ENCODE measurements around the gene UBTD1. TPM values are rescaled to one million over a fixed set of nuclear protein-coding genes. Genes with fewer than 3 reads are reported as not detected.

UBTD1 gene
- polyA plus RNA-seq: 1 to 10 TPM; 5.8 to 6.7 TPM

GRCh38 chr10:97498841-97499560 lies at the start of gene UBTD1:
UBTD1 (plus strand) TSS chr10:97498924; CDS start chr10:97499204, 280 bp downstream.
- WGBS, 2 donors: 1% methylated on average over 50 to 66 of the region's 66 CpGs
- H3K4me1 ChIP-seq (ENCODE audit: control insufficient read depth in 2 of 2, insufficient read depth in 2 of 2, low read length in 1 of 2): peaks cover 0 to 6% of the 10 kb centered on the region in 2 donors
- H3K27ac ChIP-seq (ENCODE audit: low read depth in 2 of 2, low read length in 1 of 2): peak within 1 kb of the TSS; percentile 86 to 92
- H3K36me3 ChIP-seq (ENCODE audit: control insufficient read depth in 2 of 2, insufficient read depth in 2 of 2, low read length in 1 of 2): no peaks in the 10 kb centered on the region
- no peaks in the 10 kb centered on the region for H3K27me3 ChIP-seq (ENCODE audit: control insufficient read depth in 1 of 2, insufficient read depth in 2 of 2, low read length in 2 of 2)
- H3K9me3 ChIP-seq (ENCODE audit: control insufficient read depth in 2 of 2, insufficient read depth in 1 of 2, low read depth in 1 of 2, low read length in 1 of 2): no peaks in the 10 kb centered on the region
- H3K4me3 ChIP-seq (ENCODE audit: low read depth in 1 of 2, low read length in 2 of 2): peak within 1 kb of the TSS; percentile 74 to 84

GRCh38 chr10:97450828-97451227 lies 47.9 kb upstream of the UBTD1 start:
- Histone ChIP-seq H3K4me1 (ENCODE audit: control insufficient read depth in 2 of 2, insufficient read depth in 2 of 2, low read length in 1 of 2) (peaks cover 3 to 5% of the 10 kb centered on the region in 2 donors), H3K9me3 (ENCODE audit: control insufficient read depth in 2 of 2, insufficient read depth in 1 of 2, low read depth in 1 of 2, low read length in 1 of 2) (no peaks in the 10 kb centered on the region), H3K27me3 (ENCODE audit: control insufficient read depth in 1 of 2, insufficient read depth in 2 of 2, low read length in 2 of 2) (no peaks in the 10 kb centered on the region), H3K4me3 (ENCODE audit: low read depth in 1 of 2, low read length in 2 of 2) (no peak overlapping the region), H3K27ac (ENCODE audit: low read depth in 2 of 2, low read length in 1 of 2) (no peak overlapping the region), H3K36me3 (ENCODE audit: control insufficient read depth in 2 of 2, insufficient read depth in 2 of 2, low read length in 1 of 2) (peaks cover 4 to 20% of the 10 kb centered on the region in 2 donors)
- WGBS, 2 donors: 64 to 66% methylated on average over 2 of the region's 2 CpGs

- H3K4me3 ChIP-seq (ENCODE audit: low read depth in 1 of 2, low read length in 2 of 2): no peak overlapping the region
- peaks cover 7 to 24% of the 10 kb centered on the region in 2 donors for H3K36me3 ChIP-seq (ENCODE audit: control insufficient read depth in 2 of 2, insufficient read depth in 2 of 2, low read length in 1 of 2)
- no peak overlapping the region for H3K27ac ChIP-seq (ENCODE audit: low read depth in 2 of 2, low read length in 1 of 2)
- 95 to 96% methylated on average over 17 of the region's 17 CpGs for WGBS, 2 donors
- H3K9me3 ChIP-seq (ENCODE audit: control insufficient read depth in 2 of 2, insufficient read depth in 1 of 2, low read depth in 1 of 2, low read length in 1 of 2): no peaks in the 10 kb centered on the region
- no peaks in the 10 kb centered on the region for H3K27me3 ChIP-seq (ENCODE audit: control insufficient read depth in 1 of 2, insufficient read depth in 2 of 2, low read length in 2 of 2)
- peaks cover 3 to 5% of the 10 kb centered on the region in 2 donors for H3K4me1 ChIP-seq (ENCODE audit: control insufficient read depth in 2 of 2, insufficient read depth in 2 of 2, low read length in 1 of 2)
Observed at GRCh38 chr10:97451605-97452004, 47.1 kb upstream of the UBTD1 start.

- H3K9me3 ChIP-seq (ENCODE audit: control insufficient read depth in 2 of 2, insufficient read depth in 1 of 2, low read depth in 1 of 2, low read length in 1 of 2): no peaks in the 10 kb centered on the region
- H3K4me1 ChIP-seq (ENCODE audit: control insufficient read depth in 2 of 2, insufficient read depth in 2 of 2, low read length in 1 of 2): peaks cover 3 to 5% of the 10 kb centered on the region in 2 donors
- no peak overlapping the region for H3K4me3 ChIP-seq (ENCODE audit: low read depth in 1 of 2, low read length in 2 of 2)
- H3K27me3 ChIP-seq (ENCODE audit: control insufficient read depth in 1 of 2, insufficient read depth in 2 of 2, low read length in 2 of 2): no peaks in the 10 kb centered on the region
- H3K36me3 ChIP-seq (ENCODE audit: control insufficient read depth in 2 of 2, insufficient read depth in 2 of 2, low read length in 1 of 2): peaks cover 12 to 31% of the 10 kb centered on the region in 2 donors
- H3K27ac ChIP-seq (ENCODE audit: low read depth in 2 of 2, low read length in 1 of 2): no peak overlapping the region
- WGBS, 2 donors: 84 to 90% methylated on average over 6 of the region's 6 CpGs
Observed at GRCh38 chr10:97452352-97452751, 46.4 kb upstream of the UBTD1 start.

GRCh38 chr10:97454330-97455036 lies 44.2 kb upstream of the UBTD1 start:
- Histone ChIP-seq H3K36me3 (ENCODE audit: control insufficient read depth in 2 of 2, insufficient read depth in 2 of 2, low read length in 1 of 2) (peaks cover 22 to 47% of the 10 kb centered on the region in 2 donors), H3K4me1 (ENCODE audit: control insufficient read depth in 2 of 2, insufficient read depth in 2 of 2, low read length in 1 of 2) (peaks cover 3 to 5% of the 10 kb centered on the region in 2 donors), H3K4me3 (ENCODE audit: low read depth in 1 of 2, low read length in 2 of 2) (no peak overlapping the region)

GRCh38 chr10:97456034-97456685 lies 42.6 kb upstream of the UBTD1 start:
- no peaks in the 10 kb centered on the region for H3K27me3 ChIP-seq (ENCODE audit: control insufficient read depth in 1 of 2, insufficient read depth in 2 of 2, low read length in 2 of 2)
- H3K27ac ChIP-seq (ENCODE audit: low read depth in 2 of 2, low read length in 1 of 2): no peak overlapping the region
- peaks cover 31 to 57% of the 10 kb centered on the region in 2 donors for H3K36me3 ChIP-seq (ENCODE audit: control insufficient read depth in 2 of 2, insufficient read depth in 2 of 2, low read length in 1 of 2)
- H3K4me1 ChIP-seq (ENCODE audit: control insufficient read depth in 2 of 2, insufficient read depth in 2 of 2, low read length in 1 of 2): peaks cover 3 to 5% of the 10 kb centered on the region in 2 donors
- H3K9me3 ChIP-seq (ENCODE audit: control insufficient read depth in 2 of 2, insufficient read depth in 1 of 2, low read depth in 1 of 2, low read length in 1 of 2): no peaks in the 10 kb centered on the region
- WGBS, 2 donors: 60 to 82% methylated on average over 5 of the region's 5 CpGs
- no peak overlapping the region for H3K4me3 ChIP-seq (ENCODE audit: low read depth in 1 of 2, low read length in 2 of 2)

More at GRCh38 chr10:97454330-97455036, 44.2 kb upstream of the UBTD1 start:
- peak overlapping the region in 1 of 2 donors; percentile 34 for H3K27ac ChIP-seq (ENCODE audit: low read depth in 2 of 2, low read length in 1 of 2)
- 49 to 61% methylated on average over 3 of the region's 3 CpGs for WGBS, 2 donors
- no peaks in the 10 kb centered on the region for H3K27me3 ChIP-seq (ENCODE audit: control insufficient read depth in 1 of 2, insufficient read depth in 2 of 2, low read length in 2 of 2)
- H3K9me3 ChIP-seq (ENCODE audit: control insufficient read depth in 2 of 2, insufficient read depth in 1 of 2, low read depth in 1 of 2, low read length in 1 of 2): no peaks in the 10 kb centered on the region

GRCh38 chr10:97456686-97457065 lies 42.0 kb upstream of the UBTD1 start:
- Histone ChIP-seq H3K4me3 (ENCODE audit: low read depth in 1 of 2, low read length in 2 of 2) (no peak overlapping the region), H3K4me1 (ENCODE audit: control insufficient read depth in 2 of 2, insufficient read depth in 2 of 2, low read length in 1 of 2) (peaks cover 3 to 5% of the 10 kb centered on the region in 2 donors), H3K9me3 (ENCODE audit: control insufficient read depth in 2 of 2, insufficient read depth in 1 of 2, low read depth in 1 of 2, low read length in 1 of 2) (no peaks in the 10 kb centered on the region), H3K36me3 (ENCODE audit: control insufficient read depth in 2 of 2, insufficient read depth in 2 of 2, low read length in 1 of 2) (peaks cover 31 to 58% of the 10 kb centered on the region in 2 donors), H3K27me3 (ENCODE audit: control insufficient read depth in 1 of 2, insufficient read depth in 2 of 2, low read length in 2 of 2) (no peaks in the 10 kb centered on the region), H3K27ac (ENCODE audit: low read depth in 2 of 2, low read length in 1 of 2) (no peak overlapping the region)
- WGBS, 2 donors: 78 to 82% methylated on average over 3 of the region's 3 CpGs

GRCh38 chr10:97459111-97459510 lies 39.6 kb upstream of the UBTD1 start:
- H3K4me1 ChIP-seq (ENCODE audit: control insufficient read depth in 2 of 2, insufficient read depth in 2 of 2, low read length in 1 of 2): peaks cover 0 to 3% of the 10 kb centered on the region in 2 donors
- no peak overlapping the region for H3K4me3 ChIP-seq (ENCODE audit: low read depth in 1 of 2, low read length in 2 of 2)
- H3K27me3 ChIP-seq (ENCODE audit: control insufficient read depth in 1 of 2, insufficient read depth in 2 of 2, low read length in 2 of 2): no peaks in the 10 kb centered on the region
- H3K27ac ChIP-seq (ENCODE audit: low read depth in 2 of 2, low read length in 1 of 2): no peak overlapping the region
- H3K9me3 ChIP-seq (ENCODE audit: control insufficient read depth in 2 of 2, insufficient read depth in 1 of 2, low read depth in 1 of 2, low read length in 1 of 2): no peaks in the 10 kb centered on the region
- peaks cover 37 to 59% of the 10 kb centered on the region in 2 donors for H3K36me3 ChIP-seq (ENCODE audit: control insufficient read depth in 2 of 2, insufficient read depth in 2 of 2, low read length in 1 of 2)
- WGBS, 2 donors: 84 to 92% methylated on average over 7 of the region's 7 CpGs

- peaks cover 40 to 59% of the 10 kb centered on the region in 2 donors for H3K36me3 ChIP-seq (ENCODE audit: control insufficient read depth in 2 of 2, insufficient read depth in 2 of 2, low read length in 1 of 2)
- H3K4me3 ChIP-seq (ENCODE audit: low read depth in 1 of 2, low read length in 2 of 2): no peak overlapping the region
- H3K27ac ChIP-seq (ENCODE audit: low read depth in 2 of 2, low read length in 1 of 2): no peak overlapping the region
- H3K9me3 ChIP-seq (ENCODE audit: control insufficient read depth in 2 of 2, insufficient read depth in 1 of 2, low read depth in 1 of 2, low read length in 1 of 2): no peaks in the 10 kb centered on the region
- 76 to 81% methylated on average over 7 of the region's 7 CpGs for WGBS, 2 donors
- no peaks in the 10 kb centered on the region for H3K27me3 ChIP-seq (ENCODE audit: control insufficient read depth in 1 of 2, insufficient read depth in 2 of 2, low read length in 2 of 2)
- H3K4me1 ChIP-seq (ENCODE audit: control insufficient read depth in 2 of 2, insufficient read depth in 2 of 2, low read length in 1 of 2): no peaks in the 10 kb centered on the region
Observed at GRCh38 chr10:97459933-97460332, 38.8 kb upstream of the UBTD1 start.
